Smooth muscle cell (in vitro differentiated cells): Measurements from ENCODE around the gene FADS3. TPM values are rescaled to one million over a fixed set of nuclear protein-coding genes. Genes with fewer than 3 reads are reported as not detected.

Experiments used
- DNase-seq: peaks from one replicate; lab custom pipeline; 2025; ENCODE audit not compliant: unreplicated experiment; lab: John Stamatoyannopoulos, UW
- H2AFZ ChIP-seq: fragments of 200-600 bp; sonication (generic); 2 replicates; pipeline ENCODE4 v1.6.0; 2016; ENCODE audit warnings: antibody characterized with exemption, low read depth, mild to moderate bottlenecking
- H3F3A ChIP-seq: fragments of 200-600 bp; sonication (generic); 2 replicates; pipeline ENCODE4 v1.6.0; 2017; ENCODE audit warnings: antibody characterized with exemption, low read depth
- H3K27ac ChIP-seq: fragments of 200-600 bp; sonication (generic); 2 replicates; pipeline ENCODE4 v1.5.1; 2016; ENCODE audit warnings: low read depth, mild to moderate bottlenecking
- H3K27me3 ChIP-seq: fragments of 200-600 bp; sonication (generic); 2 replicates; pipeline ENCODE4 v1.6.1; 2016; ENCODE audit warnings: low read depth, mild to moderate bottlenecking
- H3K36me3 ChIP-seq: fragments of 200-600 bp; sonication (generic); 2 replicates; pipeline ENCODE4 v1.5.1; 2016; ENCODE audit warnings: low read depth
- H3K4me1 ChIP-seq: fragments of 200-600 bp; sonication (generic); 2 replicates; pipeline ENCODE4 v1.5.1; 2016; ENCODE audit warnings: low read depth
- H3K4me2 ChIP-seq: fragments of 200-600 bp; sonication (generic); 2 replicates; pipeline ENCODE4 v1.6.0; 2016; ENCODE audit warnings: mild to moderate bottlenecking
- H3K4me3 ChIP-seq: fragments of 200-600 bp; sonication (generic); 2 replicates; pipeline ENCODE4 v1.5.1; 2016; ENCODE audit warnings: mild to moderate bottlenecking
- H3K79me2 ChIP-seq: fragments of 200-600 bp; sonication (generic); 2 replicates; pipeline ENCODE4 v1.6.0; 2016; ENCODE audit warnings: low read depth, mild to moderate bottlenecking
- H3K9ac ChIP-seq: fragments of 200-600 bp; sonication (generic); 2 replicates; pipeline ENCODE4 v1.6.0; 2016; ENCODE audit warnings: low read depth
- H3K9me3 ChIP-seq: fragments of 200-600 bp; sonication (generic); replicated peaks from 2 replicates; pipeline ENCODE4 v1.5.1; 2016; ENCODE audit warnings: low read depth
- H4K20me1 ChIP-seq: fragments of 200-600 bp; sonication (generic); 2 replicates; pipeline ENCODE4 v1.6.0; 2016; ENCODE audit warnings: low read depth
- CTCF ChIP-seq: fragments of 200-600 bp; sonication (generic); IDR thresholded peaks from 2 replicates; pipeline ENCODE4 v1.5.1; 2017; ENCODE audit warnings: borderline replicate concordance, mild to moderate bottlenecking, antibody characterized with exemption; ENCODE audit not compliant: insufficient read depth, poor library complexity, severe bottlenecking
- whole genome bisulfite sequencing: methylation state at CpG from one replicate; pipeline ENCODE4 v1.1.7; 2016; ENCODE audit warnings: low lambda C conversion rate; 5-methylcytosine and 5-hydroxymethylcytosine counted together
- polyA plus RNA-seq: library from polyadenylated mRNA; unstranded; fragments of >200 nt; fragmentation: Nextera tagmentation; extraction: Ambion mirVana; gene quantifications from 2 replicates; pipeline ENCODE4 v1.2.1, GENCODE V29; 2016
- total RNA-seq: library from RNA; depleted of rRNA; stranded (reverse); fragments of >200 nt; gene quantifications from 2 replicates; pipeline ENCODE4 v1.2.3, GENCODE V29; 2014

The FADS3 gene
- total and polyA plus RNA-seq, 2 experiments from 2014 or later: 8.9 to 13.8 TPM

DNA sequence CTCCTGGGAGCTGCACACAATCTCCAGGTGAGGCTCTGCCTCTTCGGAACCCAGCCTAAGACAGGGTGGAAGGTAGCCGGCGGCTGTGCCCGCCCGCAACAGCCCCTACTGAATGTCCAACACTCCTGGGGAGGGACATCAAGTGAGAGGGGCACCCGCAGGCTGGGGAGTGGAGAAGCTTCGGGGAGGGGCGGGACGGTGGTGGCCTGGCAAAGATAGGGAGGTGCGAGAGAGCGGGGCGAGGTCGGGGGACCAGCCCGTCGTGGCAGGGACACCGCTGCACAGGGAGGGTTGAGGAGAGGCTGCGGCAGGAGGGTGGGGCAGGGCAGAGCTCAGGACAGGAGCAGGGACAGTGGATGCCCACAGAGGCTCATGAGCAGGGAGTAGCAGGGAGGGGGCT is 8.9 kb upstream of the FADS3 start:
- H3K4me2 ChIP-seq: no peak overlapping the region
- no peak overlapping the region for H3K9ac ChIP-seq
- no peaks in the 10 kb centered on the region for H3K27me3 ChIP-seq
- DNase-seq: no peak
- no peaks in the 10 kb centered on the region for H4K20me1 ChIP-seq
- no peaks in the 10 kb centered on the region for H3K36me3 ChIP-seq
- H2AFZ ChIP-seq: no peak overlapping the region
- no peaks in the 10 kb centered on the region for H3K79me2 ChIP-seq
- peaks cover 3% of the 10 kb centered on the region for H3K4me1 ChIP-seq
- H3K9me3 ChIP-seq: no peaks in the 10 kb centered on the region
- WGBS: 93% methylated on average over 17 of the region's 17 CpGs
- TF ChIP-seq CTCF: no peak
- H3K27ac ChIP-seq: no peak overlapping the region
- no peaks in the 10 kb centered on the region for H3F3A ChIP-seq
- no peak overlapping the region for H3K4me3 ChIP-seq

GRCh38 chr11:61899146-61899841 is 7.9 kb upstream of the FADS3 start:
- WGBS: 54% methylated on average over 26 of the region's 27 CpGs
- Histone ChIP-seq H3K9ac (no peak overlapping the region), H3K4me3 (no peak overlapping the region), H3K9me3 (no peaks in the 10 kb centered on the region), H3F3A (no peaks in the 10 kb centered on the region), H3K79me2 (no peaks in the 10 kb centered on the region), H3K27ac (no peak overlapping the region), H4K20me1 (no peaks in the 10 kb centered on the region), H3K4me2 (no peak overlapping the region), H3K4me1 (no peaks in the 10 kb centered on the region), H2AFZ (no peak overlapping the region), H3K27me3 (no peaks in the 10 kb centered on the region), H3K36me3 (no peaks in the 10 kb centered on the region)
- DNase-seq: peak; percentile 69
- peak; percentile 99 for TF ChIP-seq CTCF

- H3K4me1 ChIP-seq: no peaks in the 10 kb centered on the region
- H3K79me2 ChIP-seq: no peaks in the 10 kb centered on the region
- H3K4me3 ChIP-seq: no peak overlapping the region
- WGBS: 88% methylated on average over 9 of the region's 9 CpGs
- H3F3A ChIP-seq: no peaks in the 10 kb centered on the region
- H3K4me2 ChIP-seq: no peak overlapping the region
- H3K9me3 ChIP-seq: no peaks in the 10 kb centered on the region
- no peaks in the 10 kb centered on the region for H4K20me1 ChIP-seq
- no peaks in the 10 kb centered on the region for H3K36me3 ChIP-seq
- no peak for TF ChIP-seq CTCF
- no peak overlapping the region for H3K9ac ChIP-seq
- no peak overlapping the region for H3K27ac ChIP-seq
- no peak overlapping the region for H2AFZ ChIP-seq
- H3K27me3 ChIP-seq: no peaks in the 10 kb centered on the region
- DNase-seq: no peak
Measured at GRCh38 chr11:61898247-61898582, 6.9 kb upstream of the FADS3 start.

GRCh38 chr11:61897387-61898246 is 6.3 kb upstream of the FADS3 start:
- Histone ChIP-seq H3K79me2 (no peaks in the 10 kb centered on the region), H3K4me2 (no peak overlapping the region), H3F3A (no peaks in the 10 kb centered on the region), H3K4me3 (no peak overlapping the region), H3K4me1 (no peaks in the 10 kb centered on the region), H3K27me3 (no peaks in the 10 kb centered on the region), H3K27ac (no peak overlapping the region), H4K20me1 (no peaks in the 10 kb centered on the region), H3K36me3 (no peaks in the 10 kb centered on the region), H3K9me3 (no peaks in the 10 kb centered on the region), H2AFZ (no peak overlapping the region), H3K9ac (no peak overlapping the region)
- WGBS: 68% methylated on average over 16 of the region's 17 CpGs
- DNase-seq: peak; percentile 23
- peak; percentile 75 for TF ChIP-seq CTCF
